Medulla oblongata (tissue), 1 donor: ENCODE results near the gene MADCAM1.
"Not testable (repeated sequence)": the region's sequence is repeated elsewhere in the genome, so short reads cannot be mapped to it uniquely, and the experiment has no call there.

ENCODE experiments used
- DNase-seq: peaks from one replicate; pipeline ENCODE4 v3.0.0-alpha.2; 2015; ENCODE audit errors: extremely low spot score

The MADCAM1 gene

DNA sequence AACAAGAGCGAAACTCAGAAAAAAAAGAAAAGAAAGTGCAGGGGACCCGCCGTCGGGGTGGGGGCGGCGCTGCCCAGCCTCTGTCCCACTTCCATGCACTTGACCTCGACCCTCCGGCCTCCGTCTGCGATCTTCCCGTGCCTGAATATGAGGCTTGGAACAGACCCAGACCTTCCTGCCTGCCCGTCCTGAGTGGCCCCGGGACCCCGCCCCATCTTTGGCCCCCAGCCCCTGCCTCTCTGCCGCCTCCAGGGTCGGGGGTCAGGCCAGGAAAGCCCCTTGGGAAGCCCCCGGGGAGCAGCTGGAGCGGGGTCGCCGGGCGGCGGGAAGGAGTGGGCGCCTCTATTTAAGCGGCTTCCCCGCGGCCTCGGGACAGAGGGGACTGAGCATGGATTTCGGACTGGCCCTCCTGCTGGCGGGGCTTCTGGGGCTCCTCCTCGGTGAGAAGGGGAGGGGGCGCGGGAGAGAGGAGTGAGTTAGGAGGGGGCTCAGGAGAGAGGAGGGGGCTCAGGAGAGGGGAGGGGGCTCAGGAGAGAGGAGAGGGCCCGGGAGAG lies at the start of gene MADCAM1:
TSS of gene MADCAM1 (plus strand) at position 375 of the 554 bp plus-strand sequence. CDS start at position 389, 14 bp downstream.
- no peak for DNase-seq

DNA sequence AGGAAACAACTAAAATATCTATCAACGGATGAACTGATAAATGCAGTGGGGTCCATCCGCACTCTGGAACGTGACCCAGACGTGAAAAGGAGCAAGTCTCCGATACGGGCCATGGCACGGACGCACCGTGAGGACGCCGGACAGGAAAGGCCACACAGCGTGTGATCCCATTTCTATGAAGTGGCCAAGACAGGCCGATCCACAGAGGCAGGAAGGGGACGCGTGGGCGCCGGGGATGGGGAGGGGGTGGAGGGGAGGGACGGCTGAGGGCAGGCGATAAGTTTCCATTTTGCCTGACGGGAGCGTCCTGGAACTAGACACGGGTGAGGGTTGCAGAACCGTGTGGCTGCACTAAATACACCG lies 49.2 kb upstream of the MADCAM1 start:
- DNase-seq = no peak

DNA sequence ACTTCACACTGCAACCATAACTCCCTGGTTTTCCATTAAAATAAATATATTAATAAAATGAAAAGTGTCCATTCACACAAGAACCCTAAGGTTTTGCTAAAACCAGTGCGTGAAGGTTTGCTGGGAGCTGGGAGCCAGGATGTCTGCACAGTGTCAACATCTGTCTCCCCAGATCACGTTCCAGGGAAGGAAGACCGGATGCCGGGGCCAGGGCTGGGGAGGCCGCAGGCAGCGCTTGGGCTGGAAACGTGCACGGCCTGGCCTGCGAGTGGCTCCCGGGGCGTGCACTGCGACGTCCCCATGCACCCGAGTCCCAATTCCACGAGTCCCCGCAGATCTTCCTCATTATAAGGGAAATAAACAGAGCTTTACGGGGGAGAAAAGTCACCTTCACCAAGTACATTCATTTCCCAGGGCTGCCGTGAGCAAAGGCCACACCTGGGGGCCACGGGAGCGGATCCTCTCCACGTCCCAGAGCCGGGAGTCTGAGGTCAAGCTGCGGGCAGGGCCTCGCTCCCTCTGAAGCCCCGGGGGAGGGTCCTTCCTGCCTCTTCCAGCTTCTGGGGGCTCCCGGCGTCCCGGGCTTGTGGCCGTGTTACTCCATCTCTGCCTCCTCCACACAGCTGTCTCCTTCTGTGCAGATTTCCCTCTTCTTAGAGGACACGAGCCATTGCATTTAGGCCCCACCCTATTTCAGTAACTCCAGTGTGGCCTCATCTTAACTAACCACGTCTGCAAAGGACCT lies 48.3 kb upstream of the MADCAM1 start:
- no peak for DNase-seq

DNA sequence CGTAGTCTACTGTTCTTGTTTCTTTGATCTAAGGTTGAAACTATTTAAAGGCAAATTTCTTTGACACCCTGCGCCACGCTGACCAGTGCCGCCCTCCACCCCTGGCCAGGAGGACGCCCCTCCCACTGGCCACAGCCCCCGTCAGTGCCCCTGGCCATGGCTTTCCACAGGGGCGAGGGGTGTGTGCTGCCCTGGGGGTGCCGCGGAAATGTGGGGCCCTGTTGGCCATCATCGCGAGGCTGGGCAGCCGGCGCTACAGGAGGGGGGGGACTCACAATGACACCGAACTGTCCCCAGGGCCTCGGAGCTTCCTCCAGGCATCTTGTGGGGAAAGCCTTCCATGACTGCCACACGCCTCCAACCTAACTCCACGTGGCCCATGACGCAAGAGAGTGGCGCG lies 46.4 kb upstream of the MADCAM1 start:
- DNase-seq = no peak

DNA sequence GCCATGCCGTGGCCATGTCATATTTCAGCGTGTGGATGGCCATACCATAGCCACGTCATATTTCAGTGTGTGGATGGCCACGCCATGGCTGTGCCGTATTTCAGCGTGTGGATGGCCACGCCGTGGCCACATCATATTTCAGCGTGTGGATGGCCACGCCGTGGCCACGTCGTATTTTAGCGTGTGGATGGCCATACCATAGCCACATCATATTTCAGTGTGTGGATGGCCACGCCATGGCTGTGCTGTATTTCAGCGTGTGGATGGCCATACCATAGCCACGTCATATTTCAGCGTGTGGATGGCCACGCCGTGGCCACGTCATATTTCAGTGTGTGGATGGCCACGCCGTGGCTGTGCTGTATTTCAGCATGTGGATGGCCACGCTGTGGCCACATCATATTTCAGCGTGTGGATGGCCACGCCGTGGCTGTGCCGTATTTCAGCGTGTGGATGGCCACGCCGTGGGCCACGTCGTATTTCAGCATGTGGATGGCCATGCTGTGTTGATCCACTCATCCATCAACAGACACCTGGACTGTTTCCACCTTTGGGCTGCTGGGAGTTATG lies 45.3 kb upstream of the MADCAM1 start:
- DNase-seq = not testable (repeated sequence)

DNA sequence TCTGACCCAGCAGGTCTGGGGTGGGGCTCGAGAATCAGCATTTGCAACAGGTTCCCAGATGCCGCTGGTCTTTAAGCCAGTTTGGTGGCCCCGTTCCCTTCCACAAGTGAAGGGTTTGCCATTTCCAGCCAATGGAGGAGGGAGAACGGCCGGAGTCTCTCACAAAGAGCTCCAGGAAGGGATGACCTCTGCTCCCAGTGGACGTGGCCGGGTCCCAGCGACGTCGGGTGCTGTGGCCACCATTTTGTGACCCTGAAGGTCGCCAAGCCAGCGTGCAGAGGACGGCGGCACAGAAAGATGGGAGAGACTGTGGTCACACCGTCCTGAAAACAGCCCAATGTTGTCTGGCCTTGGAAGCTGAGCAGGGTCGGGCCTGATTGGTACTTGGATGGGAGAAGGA lies 43.5 kb upstream of the MADCAM1 start:
- DNase-seq = no peak

DNA sequence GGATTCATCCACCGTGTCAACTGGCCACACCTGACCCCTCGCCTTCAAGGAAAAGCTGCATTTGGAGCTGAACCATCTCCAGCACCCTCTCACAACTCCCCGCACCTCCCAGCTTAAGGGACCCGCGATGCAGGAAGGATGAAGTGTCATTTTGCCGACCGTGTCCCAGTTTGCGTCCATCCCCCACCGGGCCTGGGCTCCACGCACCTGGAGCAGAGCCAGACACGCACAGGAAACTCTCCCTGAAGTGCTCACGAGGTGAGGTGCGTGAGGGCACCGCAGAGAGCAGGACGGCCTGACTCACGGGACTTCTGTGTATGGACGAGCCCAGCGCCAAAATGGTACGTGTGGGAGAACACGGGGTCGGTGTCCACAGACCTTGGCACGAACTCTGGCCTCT lies 42.7 kb upstream of the MADCAM1 start:
- no peak for DNase-seq

DNA sequence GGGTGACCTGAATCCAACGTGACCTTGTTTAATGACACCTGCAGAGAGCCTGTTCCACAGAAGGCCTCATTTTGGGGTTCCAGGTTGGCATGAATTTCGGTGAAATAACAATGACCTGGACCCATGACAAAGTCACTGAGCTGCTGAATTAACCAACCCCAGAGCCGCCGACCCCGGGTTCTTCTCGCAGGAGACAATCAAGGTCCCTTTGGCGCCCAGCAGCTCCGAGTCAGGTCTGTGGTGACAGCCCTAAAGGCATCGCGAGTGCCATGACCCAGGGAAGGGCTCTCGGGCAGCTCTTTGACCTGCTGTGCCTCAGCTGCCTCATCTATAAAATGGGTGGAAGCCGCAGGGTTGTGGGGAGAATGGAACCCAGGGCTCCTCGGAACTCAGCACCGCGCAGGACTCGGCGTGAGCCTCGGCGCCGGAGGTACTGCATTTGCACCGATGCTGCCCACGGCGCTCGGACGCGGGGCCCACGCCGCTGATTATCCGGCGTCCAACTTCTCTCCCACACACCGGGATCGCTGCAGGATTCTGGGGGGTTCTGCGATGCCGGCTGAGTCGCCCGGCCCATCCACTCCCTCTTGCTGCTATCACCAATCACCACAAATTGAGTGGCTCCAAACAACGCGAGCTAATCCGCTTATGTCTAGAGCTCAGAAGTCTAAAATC lies 41.1 kb upstream of the MADCAM1 start:
- no peak for DNase-seq

DNA sequence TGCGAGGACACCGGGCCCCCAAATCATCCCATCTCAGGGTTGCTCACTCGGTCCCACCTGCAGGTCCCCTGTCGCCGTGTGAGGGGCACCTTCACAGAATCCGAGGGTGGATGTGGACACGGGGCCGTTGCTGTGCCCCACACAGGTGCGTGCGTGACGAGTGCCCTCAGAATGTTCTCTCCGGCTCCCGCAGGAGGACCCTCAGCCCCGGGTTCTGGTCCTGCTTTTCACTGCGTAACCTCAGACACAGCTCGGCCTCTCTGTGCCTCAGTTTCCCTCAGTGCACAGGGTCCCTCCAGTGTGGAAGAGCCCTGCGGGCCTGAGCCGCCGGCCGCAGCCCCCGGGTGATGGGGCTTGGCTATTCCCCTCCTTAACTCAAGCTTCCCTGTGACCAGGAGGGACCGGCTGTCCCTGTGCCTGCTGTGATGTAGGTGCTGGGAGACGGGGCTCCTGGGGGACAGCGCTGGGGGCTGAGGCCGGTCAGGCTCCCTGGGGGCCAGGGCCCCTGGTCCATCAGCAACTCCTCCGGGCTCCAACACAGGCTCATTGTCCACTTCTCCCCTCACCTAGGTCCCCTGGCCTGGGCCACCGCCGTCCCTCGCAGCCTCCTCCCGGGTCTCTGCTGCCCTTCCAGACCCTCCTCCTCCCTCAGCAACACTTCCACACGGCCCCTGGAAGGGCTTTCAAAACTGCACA lies 40.3 kb upstream of the MADCAM1 start:
- DNase-seq = no peak

DNA sequence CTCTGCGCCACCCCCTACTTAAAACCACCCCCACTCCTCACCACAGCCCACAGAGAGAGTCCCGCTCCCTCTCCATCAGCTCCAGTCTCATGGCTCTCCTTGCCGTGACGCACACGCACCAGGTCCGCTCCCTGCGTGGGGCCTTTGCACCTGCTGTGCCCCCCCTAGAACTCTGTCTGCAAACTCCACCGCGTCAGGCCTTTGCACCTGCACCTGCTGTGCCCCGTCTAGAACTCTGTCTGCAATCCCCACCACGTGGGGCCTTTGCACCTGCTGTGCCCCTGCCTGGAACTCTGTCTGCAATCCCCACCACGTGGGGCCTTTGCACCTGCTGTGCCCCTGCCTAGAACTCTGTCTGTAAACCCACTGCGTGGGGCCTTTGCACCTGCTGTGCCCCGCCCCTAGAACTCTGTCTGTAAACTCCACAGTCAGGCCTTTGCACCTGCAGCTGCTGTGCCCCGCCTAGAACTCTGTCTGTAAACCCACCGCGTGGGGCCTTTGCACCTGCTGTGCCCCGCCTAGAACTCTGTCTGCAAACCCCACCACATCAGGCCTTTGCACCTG lies 39.7 kb upstream of the MADCAM1 start:
- no peak for DNase-seq

DNA sequence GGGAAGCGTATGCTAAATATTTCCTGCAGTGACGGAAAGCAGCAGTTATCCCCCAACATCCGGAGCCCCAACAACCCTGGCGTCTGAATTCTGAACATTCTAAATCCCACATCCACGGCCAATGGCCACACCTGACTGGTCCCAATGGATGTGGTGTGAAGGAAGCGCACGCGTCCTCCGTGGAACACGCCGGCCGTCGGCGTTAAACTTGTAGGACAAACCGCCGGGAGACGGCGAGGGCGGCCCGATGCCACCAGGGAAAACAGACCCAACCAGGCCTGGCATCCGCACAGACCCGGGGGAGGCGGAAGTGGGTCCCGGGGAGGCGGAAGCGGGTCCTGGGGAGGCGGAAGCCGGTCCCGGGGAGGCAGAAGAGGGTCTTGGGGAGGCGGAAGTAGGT lies 38.6 kb upstream of the MADCAM1 start:
- no peak for DNase-seq

DNA sequence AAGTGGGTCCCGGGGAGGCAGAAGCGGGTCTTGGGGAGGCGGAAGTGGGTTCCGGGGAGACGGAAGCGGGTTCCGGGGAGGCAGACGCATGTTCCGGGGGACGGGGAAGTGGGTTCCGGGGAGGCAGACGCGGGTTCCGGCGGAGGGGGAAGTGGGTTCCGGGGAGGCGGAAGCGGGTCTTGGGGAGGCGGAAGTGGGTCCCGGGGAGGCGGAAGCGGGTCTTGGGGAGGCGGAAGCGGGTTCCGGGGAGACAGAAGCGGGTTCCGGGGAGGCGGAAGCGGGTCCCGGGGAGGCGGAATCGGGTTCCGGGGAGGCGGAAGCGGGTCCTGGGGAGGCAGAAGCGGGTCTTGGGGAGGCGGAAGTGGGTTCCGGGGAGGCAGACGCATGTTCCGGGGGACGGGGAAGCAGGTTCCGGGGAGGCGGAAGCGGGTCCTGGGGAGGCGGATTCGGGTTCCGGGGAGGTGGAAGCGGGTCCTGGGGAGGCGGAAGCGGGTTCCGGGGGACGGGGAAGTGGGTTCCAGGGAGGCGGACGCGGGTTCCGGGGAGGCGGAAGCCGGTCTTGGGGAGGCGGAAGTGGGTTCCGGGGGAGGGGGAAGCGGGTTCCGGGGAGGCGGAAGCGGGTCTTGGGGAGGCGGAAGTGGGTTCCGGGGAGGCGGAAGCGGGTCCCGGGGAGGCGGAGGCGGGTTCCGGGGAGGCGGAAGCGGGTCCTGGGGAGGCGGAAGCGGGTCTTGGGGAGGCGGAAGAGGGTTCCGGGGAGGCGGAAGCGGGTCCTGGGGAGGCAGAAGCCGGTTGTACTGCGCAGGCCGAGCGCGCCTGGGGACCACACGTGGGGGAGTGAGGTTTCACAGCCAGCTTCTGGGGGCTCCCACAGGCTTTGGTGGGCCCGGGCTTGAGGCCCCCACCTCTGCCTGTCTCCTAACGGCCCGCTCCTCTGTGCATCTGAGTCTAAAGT lies 37.9 kb upstream of the MADCAM1 start:
- no peak for DNase-seq

DNA sequence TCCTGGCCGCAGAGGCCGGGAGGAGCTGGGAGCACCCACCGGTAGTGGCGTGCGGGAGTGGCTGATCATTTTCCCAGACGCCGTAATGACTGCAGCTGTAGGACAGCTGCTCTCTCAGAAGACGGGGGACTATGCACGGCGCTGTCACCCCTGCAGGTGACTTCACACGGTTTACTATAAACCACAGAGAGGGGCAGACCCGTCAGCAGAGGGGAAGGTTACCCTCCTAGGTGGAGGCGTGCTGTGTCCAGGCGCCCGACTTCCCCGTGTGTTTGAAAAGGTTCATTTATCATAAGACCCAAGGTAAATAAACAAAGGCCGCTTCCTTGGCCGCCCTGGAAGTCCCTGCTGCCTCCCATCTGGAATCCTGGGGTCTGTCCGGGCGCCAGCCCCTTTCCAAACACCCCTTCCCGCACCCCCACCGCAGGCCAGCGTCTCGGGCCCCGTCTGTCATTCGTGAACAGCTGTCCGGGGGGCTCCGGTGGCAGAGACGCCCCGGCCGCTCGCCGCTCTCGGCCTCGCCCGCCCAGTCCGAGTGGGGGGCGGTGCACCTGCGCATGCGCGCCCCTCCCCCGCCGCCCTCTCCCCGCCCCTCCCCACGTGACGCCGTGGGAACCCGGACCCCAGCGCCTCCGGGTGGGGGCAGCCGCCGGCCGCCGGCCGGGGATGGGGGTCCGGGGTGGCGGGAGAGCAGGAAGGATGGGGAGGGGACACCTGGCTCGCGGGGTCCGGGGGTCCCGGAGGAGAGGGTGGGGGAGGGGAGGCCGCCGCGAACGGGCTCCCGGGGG lies 36.4 kb upstream of the MADCAM1 start:
- DNase-seq = peak; percentile 68

DNA sequence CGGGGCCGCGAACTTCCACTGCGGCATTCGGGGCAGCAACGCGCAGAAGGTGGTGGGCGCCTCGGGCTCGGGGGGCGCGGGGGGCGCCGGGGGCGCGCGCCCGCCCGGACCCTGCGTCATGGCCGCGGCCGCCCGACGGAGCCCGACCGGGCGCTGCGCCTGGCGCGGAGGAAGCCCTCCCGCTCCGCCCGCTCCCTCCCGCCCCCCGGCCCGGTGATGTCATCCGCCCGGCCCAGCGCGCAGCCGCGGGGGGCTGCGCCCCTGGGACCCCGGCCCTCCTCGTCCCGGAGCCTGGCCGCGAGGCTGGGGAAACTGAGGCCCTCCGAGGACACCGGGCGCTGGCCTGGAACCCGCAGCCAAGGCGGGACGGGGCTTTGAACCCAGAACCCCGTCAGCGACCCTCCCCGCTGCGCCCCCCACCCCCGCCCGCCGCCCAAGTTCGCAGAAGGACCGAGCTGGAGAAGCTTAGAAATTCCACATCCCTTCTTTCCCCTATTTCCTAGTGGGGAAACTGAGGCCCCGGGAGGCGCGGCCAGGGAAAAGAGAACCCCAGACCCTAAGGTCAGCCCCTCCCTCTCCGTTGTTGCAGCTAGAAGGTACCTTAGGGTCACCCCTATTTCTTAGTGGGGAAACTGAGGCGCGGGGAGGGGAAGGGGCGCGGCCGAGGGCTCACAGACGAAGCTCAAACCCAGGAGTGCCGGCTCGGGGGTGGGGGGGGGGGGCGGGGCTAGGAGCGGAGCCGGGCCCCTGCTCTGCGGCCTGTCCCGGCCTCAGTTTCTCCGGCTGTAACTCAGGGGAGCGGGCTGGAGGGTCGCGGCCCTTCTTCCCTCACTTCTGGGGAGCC lies 35.2 kb upstream of the MADCAM1 start, which contains the start of gene SHC2:
TSS of gene SHC2 (minus strand) at position 157 of the 844 bp plus-strand sequence. CDS start at position 120, 37 bp downstream.
- DNase-seq = no peak

DNA sequence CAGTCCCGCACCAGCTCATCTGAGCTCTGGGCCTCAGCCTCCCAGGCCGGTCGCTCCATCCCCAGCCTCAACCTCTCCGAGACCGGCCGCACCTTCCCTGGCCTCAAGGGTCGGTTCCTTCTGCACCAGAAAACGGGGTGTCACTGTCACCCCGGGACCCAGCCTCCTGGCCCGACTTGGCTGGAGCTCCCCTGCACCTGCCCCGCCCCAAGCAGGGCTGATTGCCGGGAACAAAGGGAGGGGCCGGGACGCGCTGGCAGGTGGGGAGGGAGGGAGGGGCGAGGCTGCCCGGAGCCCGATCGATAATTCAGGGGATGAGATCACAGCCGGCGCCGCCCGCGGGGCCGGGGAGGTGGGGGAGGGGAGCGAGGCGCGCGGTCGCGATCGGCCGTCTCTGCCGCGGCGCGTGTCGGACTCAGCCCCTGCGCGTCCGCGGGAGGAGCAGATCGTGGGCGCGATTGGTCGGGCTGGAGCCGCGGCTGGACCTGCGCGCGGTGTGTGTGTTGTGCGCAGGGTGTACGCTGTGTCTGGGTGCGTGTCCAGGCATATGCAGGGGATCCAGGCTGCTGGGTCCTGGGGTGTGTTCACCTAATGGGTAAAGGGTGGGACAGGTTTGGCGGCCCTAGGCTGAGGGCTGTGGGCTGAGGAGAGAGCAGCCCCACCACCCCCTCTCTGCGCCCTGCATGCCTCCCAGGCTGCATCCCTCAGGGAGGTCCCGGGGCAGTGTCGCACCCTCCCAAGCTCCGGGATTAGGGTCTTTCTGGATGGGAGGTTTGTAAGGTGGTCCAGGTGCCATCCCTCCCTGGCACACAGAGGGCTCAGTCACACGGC lies 34.4 kb upstream of the MADCAM1 start:
- DNase-seq = no peak

DNA sequence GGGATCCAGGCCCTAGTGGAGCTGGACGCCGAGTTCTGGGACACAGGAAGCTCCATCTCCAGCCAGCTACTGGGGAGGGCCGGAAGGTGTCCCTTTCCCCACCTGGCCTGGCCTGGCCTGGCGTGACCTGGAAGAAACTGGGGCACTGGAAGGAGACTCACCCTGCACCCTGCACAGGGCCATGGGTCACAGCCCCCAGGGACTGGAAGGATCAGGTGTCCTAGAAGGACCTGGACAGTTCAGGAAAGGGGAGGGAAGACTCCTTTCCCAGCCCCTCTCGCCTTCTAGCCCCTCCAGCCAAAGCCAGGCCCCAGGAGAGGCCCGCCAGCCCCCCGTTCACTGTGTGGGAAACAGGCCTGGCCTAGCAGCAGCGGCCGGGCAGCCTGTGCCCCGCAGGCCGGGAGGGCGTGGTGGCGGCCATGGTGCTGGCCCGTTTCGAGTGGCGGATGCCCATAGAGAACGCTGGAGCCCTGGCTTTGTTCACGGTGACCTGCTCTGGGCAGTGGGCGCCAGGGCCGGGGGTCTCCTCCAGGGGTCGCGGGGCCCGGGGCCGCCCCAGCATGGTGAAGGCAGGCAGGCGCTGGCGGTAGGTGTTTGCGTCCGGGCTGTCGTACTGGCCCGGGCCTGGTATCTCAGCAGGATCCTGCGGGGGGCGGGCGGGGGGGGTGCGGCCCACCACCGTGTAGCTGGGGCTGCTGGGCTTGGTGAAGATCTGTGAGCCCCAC lies 32.6 kb upstream of the MADCAM1 start:
- DNase-seq = no peak

DNA sequence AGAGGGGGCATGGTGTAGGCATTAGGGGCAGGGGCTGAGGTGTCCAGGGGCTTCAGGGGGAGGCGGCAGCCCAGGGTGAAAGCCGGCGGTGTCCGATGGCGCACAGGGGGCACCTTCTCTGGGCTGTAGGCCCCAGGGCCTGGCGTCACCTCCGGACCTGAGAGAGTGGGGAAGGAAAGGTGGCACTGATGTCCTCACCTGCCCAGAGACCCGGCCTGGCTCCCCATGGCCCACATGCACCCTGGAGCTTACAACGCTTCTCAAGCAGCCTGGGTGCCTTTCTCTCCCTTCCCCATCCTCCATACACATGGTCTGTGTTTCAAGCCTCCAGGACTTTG lies 32.1 kb upstream of the MADCAM1 start:
- DNase-seq = no peak
